Activated CD8-positive, alpha-beta T cell treated with anti-CD3 and anti-CD28 coated beads for 36 hours (primary cell): ENCODE results near the gene BMP7. TPM values are rescaled to one million over a fixed set of nuclear protein-coding genes. Genes with fewer than 3 reads are reported as not detected.
"Not testable (repeated sequence)": the region's sequence is repeated elsewhere in the genome, so short reads cannot be mapped to it uniquely, and the experiment has no call there.

Experiments
- ATAC-seq: fragments of 200-7000 bp; cut with Tn5 transposase; one replicate; pipeline ENCODE4 v1.10.0; 2021; ENCODE audit warnings: mild to moderate bottlenecking, moderate library complexity
- CTCF ChIA-PET: fragments of 350-600 bp; sonication (Branson Sonifier 250); formaldehyde crosslinking; loops from one replicate; lab custom pipeline; 2021; ENCODE audit warnings: antibody characterized with exemption; lab: Charles Lee
- POLR2A ChIA-PET: fragments of 350-600 bp; sonication (Branson Sonifier 250); formaldehyde crosslinking; loops from one replicate; lab custom pipeline; 2021; ENCODE audit warnings: antibody characterized with exemption; lab: Charles Lee
- DNase-seq: peaks from one replicate; pipeline ENCODE4 v3.0.0-alpha.2; 2020
- H3K27ac Mint-ChIP-seq: one replicate; pipeline ENCODE4 v1.8.0; 2021; ENCODE audit warnings: mild to moderate bottlenecking, mixed read lengths
- H3K27me3 Mint-ChIP-seq: one replicate; pipeline ENCODE4 v1.8.0; 2021; ENCODE audit warnings: mixed read lengths
- H3K36me3 Mint-ChIP-seq: one replicate; pipeline ENCODE4 v1.8.0; 2021; ENCODE audit warnings: low read depth, mixed read lengths
- H3K4me1 Mint-ChIP-seq: one replicate; pipeline ENCODE4 v1.8.0; 2021; ENCODE audit warnings: low read depth, mixed read lengths
- H3K4me3 Mint-ChIP-seq: one replicate; pipeline ENCODE4 v1.8.0; 2021; ENCODE audit warnings: mild to moderate bottlenecking, moderate library complexity, mixed read lengths
- H3K9me3 Mint-ChIP-seq: one replicate; pipeline ENCODE4 v1.8.0; 2021; ENCODE audit warnings: mixed read lengths
- intact Hi-C: fragments of 100-400 bp; cut with micrococcal nuclease; formaldehyde crosslinking; loops from one replicate; pipeline ENCODE4 v1.10.0; 2022
- total RNA-seq, 2 experiments: library from RNA; stranded (reverse); gene quantifications; one replicate each; pipeline ENCODE4 v1.2.3, GENCODE V29; 2021
- TF ChIP-seq, protein P1 (sequence below): fragments of 200-600 bp; IDR thresholded peaks from one replicate; pipeline ENCODE4 v1.8.0; 2022; ENCODE audit warnings: antibody characterized with exemption, mild to moderate bottlenecking

The BMP7 gene
- total RNA-seq, 2 experiments from 2014 or later = not detected

DNA sequence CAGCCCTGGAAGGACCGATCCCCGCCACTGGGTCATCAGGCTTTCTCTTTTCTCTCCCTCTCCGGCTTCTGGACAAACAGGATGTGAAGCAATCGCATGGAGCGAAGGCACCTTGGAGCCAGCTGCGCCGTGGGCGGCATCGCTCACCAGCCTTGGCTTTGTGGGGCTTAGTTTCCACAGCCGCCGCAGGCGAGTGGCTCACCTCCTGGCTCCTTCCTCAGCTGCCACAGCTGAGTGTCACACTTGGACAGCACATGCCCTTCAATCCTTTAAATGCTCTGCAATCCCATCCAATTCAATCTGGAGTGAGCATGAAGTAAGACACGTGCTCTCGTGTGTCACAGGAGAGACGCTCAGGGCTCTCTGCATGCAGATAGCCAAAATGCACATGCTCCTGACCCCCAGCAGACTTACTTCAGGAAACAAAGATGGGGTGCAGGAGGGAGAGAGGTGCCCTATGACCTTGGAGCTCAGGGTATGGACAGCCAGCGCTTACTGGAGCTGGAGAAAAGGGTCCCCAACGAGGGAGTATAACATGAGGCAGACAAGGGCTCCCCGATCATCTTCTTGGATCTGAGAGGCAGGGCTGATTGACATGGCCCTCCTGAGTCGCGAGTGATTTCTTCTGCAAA is 70.9 kb downstream of the BMP7 start:
- TF ChIP-seq, protein P1, sequence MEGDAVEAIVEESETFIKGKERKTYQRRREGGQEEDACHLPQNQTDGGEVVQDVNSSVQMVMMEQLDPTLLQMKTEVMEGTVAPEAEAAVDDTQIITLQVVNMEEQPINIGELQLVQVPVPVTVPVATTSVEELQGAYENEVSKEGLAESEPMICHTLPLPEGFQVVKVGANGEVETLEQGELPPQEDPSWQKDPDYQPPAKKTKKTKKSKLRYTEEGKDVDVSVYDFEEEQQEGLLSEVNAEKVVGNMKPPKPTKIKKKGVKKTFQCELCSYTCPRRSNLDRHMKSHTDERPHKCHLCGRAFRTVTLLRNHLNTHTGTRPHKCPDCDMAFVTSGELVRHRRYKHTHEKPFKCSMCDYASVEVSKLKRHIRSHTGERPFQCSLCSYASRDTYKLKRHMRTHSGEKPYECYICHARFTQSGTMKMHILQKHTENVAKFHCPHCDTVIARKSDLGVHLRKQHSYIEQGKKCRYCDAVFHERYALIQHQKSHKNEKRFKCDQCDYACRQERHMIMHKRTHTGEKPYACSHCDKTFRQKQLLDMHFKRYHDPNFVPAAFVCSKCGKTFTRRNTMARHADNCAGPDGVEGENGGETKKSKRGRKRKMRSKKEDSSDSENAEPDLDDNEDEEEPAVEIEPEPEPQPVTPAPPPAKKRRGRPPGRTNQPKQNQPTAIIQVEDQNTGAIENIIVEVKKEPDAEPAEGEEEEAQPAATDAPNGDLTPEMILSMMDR = no peak
- CTCF ChIA-PET = no interaction called here
- intact Hi-C loops = no loop called here
- Mint-ChIP-seq H3K4me3 (no peak overlapping the region), H3K9me3 (no peaks in the 10 kb centered on the region), H3K36me3 (no peaks in the 10 kb centered on the region), H3K4me1 (no peaks in the 10 kb centered on the region), H3K27ac (no peak overlapping the region), H3K27me3 (peaks cover 2% of the 10 kb centered on the region)
- no peak for DNase-seq
- POLR2A ChIA-PET = no interaction called here
- ATAC-seq = no peak

DNA sequence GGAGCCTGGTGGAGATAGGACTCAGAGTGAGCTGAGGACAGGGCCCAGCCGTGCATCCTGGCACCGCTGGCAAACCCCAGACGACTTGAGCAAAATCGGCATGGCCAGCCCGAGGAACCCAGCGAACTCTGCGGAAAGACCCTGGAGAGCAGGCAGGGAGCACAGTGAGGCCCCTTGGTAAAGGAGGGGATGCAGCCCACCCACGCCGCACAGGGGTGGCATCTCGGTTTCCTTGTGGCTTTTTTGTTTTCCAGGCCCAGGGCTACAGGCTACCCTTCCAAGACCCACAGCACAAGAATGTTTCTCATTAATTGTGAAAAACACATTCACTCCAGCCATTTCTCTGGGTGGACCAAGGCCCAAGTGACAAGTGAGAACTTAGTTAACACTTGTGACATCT is 71.4 kb downstream of the BMP7 start:
- Mint-ChIP-seq H3K4me1 (no peaks in the 10 kb centered on the region), H3K27me3 (peaks cover 2% of the 10 kb centered on the region), H3K27ac (no peak overlapping the region), H3K9me3 (no peaks in the 10 kb centered on the region), H3K36me3 (no peaks in the 10 kb centered on the region), H3K4me3 (no peak overlapping the region)
- ATAC-seq (no peak), DNase-seq (no peak)
- TF ChIP-seq, protein P1 = no peak
- POLR2A ChIA-PET = no interaction called here
- CTCF ChIA-PET = no interaction called here
- intact Hi-C loops = no loop called here

DNA sequence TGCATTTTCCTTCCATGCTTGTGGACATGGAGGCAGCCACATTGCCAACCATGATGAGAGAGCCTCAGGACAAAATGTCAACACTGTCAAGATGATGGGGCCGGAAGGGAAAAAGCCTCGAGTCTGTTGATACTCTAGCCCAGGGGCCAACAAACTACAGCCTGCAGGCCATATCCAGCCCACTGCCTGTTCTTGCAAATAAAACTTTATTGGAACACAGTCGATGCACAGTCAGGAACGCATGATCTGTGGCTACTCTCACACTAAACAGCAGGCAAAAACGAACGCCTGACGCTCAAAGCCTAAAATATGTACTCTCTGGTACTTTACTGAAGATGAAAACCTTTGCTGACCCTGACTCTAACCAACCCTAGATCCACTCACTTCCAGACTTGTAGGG is 72.3 kb downstream of the BMP7 start:
- ChIA-PET CTCF (no interaction called here), POLR2A (no interaction called here)
- Mint-ChIP-seq H3K27me3 (peaks cover 2% of the 10 kb centered on the region), H3K9me3 (no peaks in the 10 kb centered on the region), H3K27ac (no peak overlapping the region), H3K36me3 (no peaks in the 10 kb centered on the region), H3K4me1 (no peaks in the 10 kb centered on the region), H3K4me3 (no peak overlapping the region)
- intact Hi-C loops = no loop called here
- TF ChIP-seq, protein P1 = no peak
- ATAC-seq = no peak
- no peak for DNase-seq

DNA sequence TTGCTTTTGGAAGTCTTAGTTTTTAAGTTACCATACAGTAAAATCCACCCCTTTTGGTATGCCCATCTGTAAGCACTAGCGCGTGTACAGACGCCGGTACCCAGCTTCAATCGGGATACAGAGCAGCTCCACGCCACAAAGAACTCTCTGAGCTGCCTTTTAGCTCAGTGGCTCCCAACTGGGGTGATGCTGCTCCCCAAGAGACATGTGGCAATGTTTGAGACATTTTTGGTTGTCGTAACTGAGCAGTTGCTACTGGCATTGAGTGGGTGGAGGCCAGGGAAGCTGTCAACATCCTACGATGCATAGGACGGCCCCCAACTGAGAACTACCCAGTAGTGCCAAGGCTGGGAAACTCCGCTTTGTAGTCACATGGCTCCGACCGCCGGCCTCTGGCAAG is 73.3 kb downstream of the BMP7 start:
- ChIA-PET CTCF (no interaction called here), POLR2A (no interaction called here)
- Mint-ChIP-seq H3K36me3 (no peaks in the 10 kb centered on the region), H3K4me3 (no peak overlapping the region), H3K4me1 (no peaks in the 10 kb centered on the region), H3K27ac (no peak overlapping the region), H3K27me3 (peaks cover 2% of the 10 kb centered on the region), H3K9me3 (no peaks in the 10 kb centered on the region)
- TF ChIP-seq, protein P1 = no peak
- intact Hi-C loops = no loop called here
- no peak for DNase-seq
- no peak for ATAC-seq

DNA sequence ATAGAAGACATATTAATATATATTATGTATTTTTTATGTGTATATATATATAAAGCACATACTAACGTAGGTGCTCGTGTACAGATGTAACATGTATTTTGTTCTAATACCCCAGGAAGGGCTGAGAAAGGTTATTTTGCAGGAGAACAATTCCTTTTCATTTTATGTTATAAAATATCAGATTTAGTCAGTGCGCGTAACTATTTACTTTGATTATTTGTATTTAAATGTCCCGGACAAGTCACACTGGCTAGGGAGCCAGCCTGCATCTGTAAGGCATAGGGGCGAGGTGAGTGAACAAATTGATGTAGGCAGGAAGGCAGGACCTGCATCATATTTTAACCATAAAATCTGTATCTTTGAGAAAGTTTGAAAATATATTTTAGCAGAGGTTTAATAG is 74.1 kb downstream of the BMP7 start:
- DNase-seq = no peak
- Mint-ChIP-seq H3K4me1 (no peaks in the 10 kb centered on the region), H3K27me3 (peaks cover 2% of the 10 kb centered on the region), H3K27ac (no peak overlapping the region), H3K4me3 (no peak overlapping the region), H3K36me3 (no peaks in the 10 kb centered on the region), H3K9me3 (no peaks in the 10 kb centered on the region)
- POLR2A ChIA-PET = no interaction called here
- TF ChIP-seq, protein P1 = no peak
- intact Hi-C loops = no loop called here
- ATAC-seq = no peak
- CTCF ChIA-PET = no interaction called here

DNA sequence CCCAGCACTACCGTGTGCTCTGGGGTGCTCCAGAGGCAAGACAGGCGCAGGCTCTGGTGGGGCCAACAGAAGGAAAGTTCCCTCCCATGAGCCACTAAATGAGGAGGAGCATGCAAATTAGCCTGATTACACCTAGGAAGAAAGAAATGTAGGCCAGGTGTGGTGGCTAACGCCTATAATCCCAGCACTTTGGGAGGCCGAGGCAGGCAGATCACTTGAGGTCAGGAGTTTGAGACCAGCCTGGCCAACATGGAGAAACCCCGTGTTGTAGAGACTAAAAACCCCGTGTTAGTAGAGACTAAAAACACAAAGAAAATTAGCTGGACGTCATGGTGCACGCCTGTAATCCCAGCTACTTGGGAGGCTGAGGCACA is 75.2 kb downstream of the BMP7 start:
- H3K27me3 Mint-ChIP-seq, intact Hi-C loops, H3K36me3 Mint-ChIP-seq, CTCF ChIA-PET, DNase-seq, H3K4me3 Mint-ChIP-seq, H3K9me3 Mint-ChIP-seq, ATAC-seq, H3K4me1 Mint-ChIP-seq, POLR2A ChIA-PET, H3K27ac Mint-ChIP-seq: not testable (repeated sequence)
